ENCODE measurements around the gene MARK4. TPM values are rescaled to one million over a fixed set of nuclear protein-coding genes. Genes with fewer than 3 reads are reported as not detected.

Gene MARK4
- total and polyA plus RNA-seq, 2 experiments from 2014 or later: 4.9 to 11.6 TPM

DNA sequence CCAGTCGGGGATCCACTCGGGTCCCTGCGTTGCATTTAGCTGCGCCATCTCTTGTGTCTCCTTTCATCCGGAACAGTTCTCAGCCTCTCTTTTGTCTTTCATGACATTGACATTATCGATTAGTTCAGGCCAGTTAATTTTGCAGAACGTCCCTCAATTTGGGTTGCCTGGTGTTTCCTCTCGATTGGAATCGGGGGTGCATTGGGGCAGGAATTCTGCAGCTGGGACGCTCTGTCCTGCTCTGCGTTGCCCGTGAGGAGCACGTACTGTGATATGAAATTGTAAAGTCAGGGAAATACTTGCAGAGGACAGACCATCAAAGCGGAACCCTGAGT is 22.4 kb downstream of the MARK4 start:
- Histone ChIP-seq H3K36me3 (ENCODE audit: low read depth) (peaks cover 1% of the 10 kb centered on the region; the same call in 1 of the 2 replicates), H3K27ac (no peak overlapping the region), H3F3A (ENCODE audit: insufficient read depth) (no peaks in the 10 kb centered on the region), H3K4me2 (ENCODE audit: unreplicated experiment) (no peak overlapping the region), H3K4me3 (no peak overlapping the region), H3K9me3 (ENCODE audit: low read depth) (no peaks in the 10 kb centered on the region), H4K20me1 (ENCODE audit: insufficient read depth) (no peaks in the 10 kb centered on the region), H3K4me1 (ENCODE audit: insufficient read depth) (no peaks in the 10 kb centered on the region), H2AFZ (no peak overlapping the region), H3K9ac (no peak overlapping the region), H3K9me2 (ENCODE audit: insufficient read depth) (no peaks in the 10 kb centered on the region), H3K27me3 (replicated peaks; ENCODE audit: insufficient read depth) (no peaks in the 10 kb centered on the region), H3K79me2 (ENCODE audit: insufficient read depth) (no peaks in the 10 kb centered on the region)
- TF ChIP-seq EZH2 (IDR thresholded peaks at IDR 0.05; ENCODE audit: insufficient read depth, poor library complexity, severe bottlenecking) (no peak), EZH2phosphoT487 (IDR thresholded peaks at IDR 0.05; ENCODE audit: insufficient read depth, low read depth) (no peak)
- no peak for DNase-seq
- 93 to 95% methylated on average over 14 of the region's 14 CpGs for WGBS, 2 experiments (ENCODE audit: low coverage in 1 of 2, low lambda C conversion rate in 2 of 2, missing lambda C conversion rate in 2 of 2)
- in situ Hi-C loops (cut with MboI): no loop called here

DNA sequence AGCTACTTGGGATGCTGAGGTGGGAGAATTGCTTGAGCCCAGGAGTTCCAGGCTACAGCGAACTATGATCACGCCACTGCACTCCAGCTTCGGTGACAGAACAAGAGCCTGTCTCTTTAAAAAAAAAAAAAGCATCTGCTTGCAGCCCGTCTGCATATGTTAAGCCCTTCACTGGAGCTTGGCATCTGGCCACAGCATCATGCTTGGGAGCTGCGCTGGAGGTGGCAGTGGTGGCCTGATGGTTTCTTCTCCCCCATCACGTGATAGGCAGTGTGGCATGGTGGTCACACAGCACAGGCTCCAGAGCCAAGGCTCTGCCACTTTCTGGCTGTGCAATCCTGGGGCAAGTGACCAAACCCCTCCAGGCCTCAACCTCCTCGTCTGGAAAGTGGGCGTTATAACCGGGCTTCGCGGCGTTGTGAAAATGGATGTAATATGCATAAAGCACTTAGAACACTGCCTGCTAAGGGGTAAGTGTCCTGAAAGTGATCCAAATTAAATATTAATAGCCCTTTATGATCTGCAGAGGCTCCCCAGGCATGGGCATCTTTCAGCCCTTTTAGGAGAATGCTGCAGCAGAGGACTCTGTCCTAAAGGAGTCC is 24.4 kb downstream of the MARK4 start:
- H2AFZ ChIP-seq: no peak overlapping the region
- H3K9me3 ChIP-seq (ENCODE audit: low read depth): no peaks in the 10 kb centered on the region
- WGBS, 2 experiments (ENCODE audit: low coverage in 1 of 2, low lambda C conversion rate in 2 of 2, missing lambda C conversion rate in 2 of 2): 71 to 74% methylated on average over 12 of the region's 12 CpGs
- no peaks in the 10 kb centered on the region for H3F3A ChIP-seq (ENCODE audit: insufficient read depth)
- no peak overlapping the region for H3K27ac ChIP-seq
- no peak overlapping the region for H3K9ac ChIP-seq
- in situ Hi-C loops (cut with MboI): no loop called here
- no peaks in the 10 kb centered on the region for H3K9me2 ChIP-seq (ENCODE audit: insufficient read depth)
- H3K36me3 ChIP-seq (ENCODE audit: low read depth): peaks cover 14% of the 10 kb centered on the region; the same call in 1 of the 2 replicates
- H3K4me2 ChIP-seq (ENCODE audit: unreplicated experiment): no peak overlapping the region
- H3K4me3 ChIP-seq: no peak overlapping the region
- H3K27me3 ChIP-seq (replicated peaks; ENCODE audit: insufficient read depth): no peaks in the 10 kb centered on the region
- H3K79me2 ChIP-seq (ENCODE audit: insufficient read depth): no peaks in the 10 kb centered on the region
- no peaks in the 10 kb centered on the region for H4K20me1 ChIP-seq (ENCODE audit: insufficient read depth)
- TF ChIP-seq EZH2phosphoT487 (IDR thresholded peaks at IDR 0.05; ENCODE audit: insufficient read depth, low read depth) (no peak), EZH2 (IDR thresholded peaks at IDR 0.05; ENCODE audit: insufficient read depth, poor library complexity, severe bottlenecking) (no peak)
- no peak for DNase-seq
- H3K4me1 ChIP-seq (ENCODE audit: insufficient read depth): no peaks in the 10 kb centered on the region

DNA sequence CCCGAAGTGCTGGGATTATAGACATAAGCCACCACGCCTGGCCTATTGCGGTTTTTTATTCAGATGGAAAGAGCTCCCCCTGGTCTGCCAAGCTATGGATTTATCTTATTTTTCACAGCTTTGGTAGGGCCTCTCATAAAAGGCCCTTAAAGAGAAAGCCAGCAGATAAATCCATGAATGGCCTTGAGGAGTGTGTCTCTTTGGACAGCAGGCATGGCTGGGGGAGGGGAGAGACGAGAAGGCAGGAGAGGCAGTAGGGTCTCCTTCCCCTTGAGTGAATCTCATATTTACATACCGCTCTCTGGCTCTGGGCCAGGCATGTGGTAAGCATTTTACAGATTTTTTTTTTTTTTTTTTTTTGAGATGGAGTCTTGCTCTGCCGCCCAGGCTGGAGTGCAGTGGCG is 25.2 kb downstream of the MARK4 start:
- no peaks in the 10 kb centered on the region for H4K20me1 ChIP-seq (ENCODE audit: insufficient read depth)
- H3F3A ChIP-seq (ENCODE audit: insufficient read depth): no peaks in the 10 kb centered on the region
- H3K4me3 ChIP-seq: no peak overlapping the region
- no peaks in the 10 kb centered on the region for H3K9me2 ChIP-seq (ENCODE audit: insufficient read depth)
- no peak overlapping the region for H3K27ac ChIP-seq
- no peaks in the 10 kb centered on the region for H3K9me3 ChIP-seq (ENCODE audit: low read depth)
- peak; percentile 14 for DNase-seq
- in situ Hi-C loops (cut with MboI): no loop called here
- no peaks in the 10 kb centered on the region for H3K79me2 ChIP-seq (ENCODE audit: insufficient read depth)
- H2AFZ ChIP-seq: no peak overlapping the region
- no peak overlapping the region for H3K9ac ChIP-seq
- WGBS, 2 experiments (ENCODE audit: low coverage in 1 of 2, low lambda C conversion rate in 2 of 2, missing lambda C conversion rate in 2 of 2): 55 to 66% methylated on average over 6 to 7 of the region's 7 CpGs
- TF ChIP-seq EZH2phosphoT487 (IDR thresholded peaks at IDR 0.05; ENCODE audit: insufficient read depth, low read depth) (no peak), EZH2 (IDR thresholded peaks at IDR 0.05; ENCODE audit: insufficient read depth, poor library complexity, severe bottlenecking) (no peak)
- H3K4me1 ChIP-seq (ENCODE audit: insufficient read depth): no peaks in the 10 kb centered on the region
- no peak overlapping the region for H3K4me2 ChIP-seq (ENCODE audit: unreplicated experiment)
- H3K27me3 ChIP-seq (replicated peaks; ENCODE audit: insufficient read depth): no peaks in the 10 kb centered on the region
- H3K36me3 ChIP-seq (ENCODE audit: low read depth): peaks cover 14% of the 10 kb centered on the region; the same call in 1 of the 2 replicates

DNA sequence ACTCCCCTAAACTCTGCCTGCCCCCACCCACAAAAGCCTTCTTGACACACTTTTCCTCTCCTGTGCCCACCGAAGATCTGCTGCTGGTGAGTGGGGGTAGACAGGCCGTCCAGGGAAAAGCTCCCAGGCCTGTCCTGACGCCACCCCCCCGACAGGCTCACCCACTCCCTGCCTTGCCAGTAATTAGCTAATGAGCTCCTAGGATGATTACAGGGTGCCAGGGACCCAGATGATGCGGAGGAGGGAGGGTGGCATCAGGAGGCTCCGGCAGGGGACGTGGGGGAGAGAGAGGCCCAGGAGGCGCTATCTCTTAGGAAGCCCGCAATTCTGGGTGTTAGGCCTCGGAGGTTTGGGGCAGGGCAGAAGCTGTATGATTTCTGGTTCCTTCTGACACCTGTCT is 27.0 kb downstream of the MARK4 start:
- Histone ChIP-seq H3K9ac (no peak overlapping the region), H3K4me3 (no peak overlapping the region), H4K20me1 (ENCODE audit: insufficient read depth) (no peaks in the 10 kb centered on the region), H3K4me1 (ENCODE audit: insufficient read depth) (no peaks in the 10 kb centered on the region), H3K9me3 (ENCODE audit: low read depth) (no peaks in the 10 kb centered on the region), H3K79me2 (ENCODE audit: insufficient read depth) (no peaks in the 10 kb centered on the region), H3K4me2 (ENCODE audit: unreplicated experiment) (no peak overlapping the region), H3K27me3 (replicated peaks; ENCODE audit: insufficient read depth) (no peaks in the 10 kb centered on the region), H3K27ac (no peak overlapping the region), H3K36me3 (ENCODE audit: low read depth) (peaks cover 14% of the 10 kb centered on the region; the same call in 1 of the 2 replicates), H3K9me2 (ENCODE audit: insufficient read depth) (no peaks in the 10 kb centered on the region), H3F3A (ENCODE audit: insufficient read depth) (no peaks in the 10 kb centered on the region), H2AFZ (no peak overlapping the region)
- WGBS, 2 experiments (ENCODE audit: low coverage in 1 of 2, low lambda C conversion rate in 2 of 2, missing lambda C conversion rate in 2 of 2): 94 to 97% methylated on average over 10 of the region's 10 CpGs
- TF ChIP-seq EZH2phosphoT487 (IDR thresholded peaks at IDR 0.05; ENCODE audit: insufficient read depth, low read depth): no peak
- TF ChIP-seq EZH2 (IDR thresholded peaks at IDR 0.05; ENCODE audit: insufficient read depth, poor library complexity, severe bottlenecking): no peak
- in situ Hi-C loops (cut with MboI): no loop called here
- DNase-seq: no peak

All from GM23248 (cell line).